ENCODE measurements around the gene TOM1.

The TOM1 gene

DNA sequence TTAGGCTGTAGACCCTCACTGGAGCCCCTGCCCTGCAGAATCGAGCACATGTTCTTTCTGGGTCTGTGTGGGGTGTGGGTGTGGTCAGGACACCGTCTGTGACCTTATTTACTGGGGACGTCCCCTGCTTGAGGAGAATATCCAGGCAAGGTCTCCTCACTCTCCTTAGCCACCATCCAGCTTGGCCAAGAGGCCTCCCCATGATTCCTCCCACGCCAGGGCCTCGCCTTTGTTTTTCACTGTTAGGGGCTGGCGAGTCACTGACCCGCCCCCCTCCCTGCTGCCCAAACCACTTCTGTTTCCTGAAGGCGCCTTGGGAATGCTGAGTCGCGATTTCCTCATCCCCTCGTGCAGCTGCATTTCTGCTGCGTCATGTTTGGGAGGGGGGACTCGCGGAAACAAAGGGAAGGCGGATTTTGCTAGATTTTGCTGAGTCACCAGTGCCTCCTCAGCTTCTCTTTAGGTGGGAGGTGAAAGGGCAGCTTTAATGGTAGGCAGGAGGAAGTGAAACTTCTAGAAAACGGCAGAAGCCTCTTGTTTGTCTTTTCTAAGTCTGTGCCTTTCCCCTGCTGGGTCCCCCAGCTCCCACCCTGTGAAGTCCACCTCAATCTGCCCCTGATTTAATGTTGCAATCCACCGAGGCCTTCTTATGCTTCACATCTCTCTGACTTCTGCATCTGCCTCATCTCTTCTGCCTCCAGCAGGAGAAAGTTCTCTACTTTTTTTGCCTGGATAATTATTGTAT lies 77.2 kb downstream of the TOM1 start:
- peaks cover 22% of the 10 kb centered on the region for H3K4me1 ChIP-seq (ENCODE audit: insufficient read depth, low read length, poor library complexity, severe bottlenecking)
- H3F3A ChIP-seq (ENCODE audit: low read depth) = no peaks in the 10 kb centered on the region
- H3K4me3 ChIP-seq (ENCODE audit: low read length, poor library complexity, severe bottlenecking) = no peak overlapping the region

GRCh38 chr22:35377735-35378134 lies 78.0 kb downstream of the TOM1 start:
- no peaks in the 10 kb centered on the region for H3K36me3 ChIP-seq (ENCODE audit: insufficient read depth, low read length)
- H3K9me3 ChIP-seq (ENCODE audit: insufficient read depth, low read depth, low read length) = no peaks in the 10 kb centered on the region
- H2AFZ ChIP-seq (ENCODE audit: low read length) = no peak overlapping the region
- H3K9ac ChIP-seq (ENCODE audit: low read depth, low read length, poor library complexity, severe bottlenecking) = peak overlapping the region; percentile 44
- no peaks in the 10 kb centered on the region for H4K20me1 ChIP-seq (ENCODE audit: insufficient read depth, low read length, poor library complexity, severe bottlenecking)
- H3K79me2 ChIP-seq (ENCODE audit: insufficient read depth, low read length) = no peaks in the 10 kb centered on the region
- TF ChIP-seq, protein P1, sequence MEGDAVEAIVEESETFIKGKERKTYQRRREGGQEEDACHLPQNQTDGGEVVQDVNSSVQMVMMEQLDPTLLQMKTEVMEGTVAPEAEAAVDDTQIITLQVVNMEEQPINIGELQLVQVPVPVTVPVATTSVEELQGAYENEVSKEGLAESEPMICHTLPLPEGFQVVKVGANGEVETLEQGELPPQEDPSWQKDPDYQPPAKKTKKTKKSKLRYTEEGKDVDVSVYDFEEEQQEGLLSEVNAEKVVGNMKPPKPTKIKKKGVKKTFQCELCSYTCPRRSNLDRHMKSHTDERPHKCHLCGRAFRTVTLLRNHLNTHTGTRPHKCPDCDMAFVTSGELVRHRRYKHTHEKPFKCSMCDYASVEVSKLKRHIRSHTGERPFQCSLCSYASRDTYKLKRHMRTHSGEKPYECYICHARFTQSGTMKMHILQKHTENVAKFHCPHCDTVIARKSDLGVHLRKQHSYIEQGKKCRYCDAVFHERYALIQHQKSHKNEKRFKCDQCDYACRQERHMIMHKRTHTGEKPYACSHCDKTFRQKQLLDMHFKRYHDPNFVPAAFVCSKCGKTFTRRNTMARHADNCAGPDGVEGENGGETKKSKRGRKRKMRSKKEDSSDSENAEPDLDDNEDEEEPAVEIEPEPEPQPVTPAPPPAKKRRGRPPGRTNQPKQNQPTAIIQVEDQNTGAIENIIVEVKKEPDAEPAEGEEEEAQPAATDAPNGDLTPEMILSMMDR (conservative IDR thresholded peaks at IDR 0.05; ENCODE audit: low read length) = no peak
- no peak for TF ChIP-seq EZH2phosphoT487 (IDR thresholded peaks at IDR 0.05; ENCODE audit: borderline replicate concordance)
- no peaks in the 10 kb centered on the region for H3F3A ChIP-seq (ENCODE audit: low read depth)
- H3K27me3 ChIP-seq (ENCODE audit: insufficient read depth, low read length, poor library complexity, severe bottlenecking) = no peaks in the 10 kb centered on the region
- no peak overlapping the region for H3K4me2 ChIP-seq (ENCODE audit: low read depth, low read length, poor library complexity, severe bottlenecking)
- no peaks in the 10 kb centered on the region for H3K9me2 ChIP-seq (replicated peaks; ENCODE audit: low read depth, low read length)
- no peak overlapping the region for H3K4me3 ChIP-seq (ENCODE audit: low read length, poor library complexity, severe bottlenecking)
- H3K4me1 ChIP-seq (ENCODE audit: insufficient read depth, low read length, poor library complexity, severe bottlenecking) = peaks cover 22% of the 10 kb centered on the region

More for the DNA sequence above, 77.2 kb downstream of the TOM1 start:
- no peaks in the 10 kb centered on the region for H3K36me3 ChIP-seq (ENCODE audit: insufficient read depth, low read length)
- no peaks in the 10 kb centered on the region for H3K9me2 ChIP-seq (replicated peaks; ENCODE audit: low read depth, low read length)
- no peaks in the 10 kb centered on the region for H4K20me1 ChIP-seq (ENCODE audit: insufficient read depth, low read length, poor library complexity, severe bottlenecking)
- H3K27me3 ChIP-seq (ENCODE audit: insufficient read depth, low read length, poor library complexity, severe bottlenecking) = no peaks in the 10 kb centered on the region
- H3K9ac ChIP-seq (ENCODE audit: low read depth, low read length, poor library complexity, severe bottlenecking) = peak overlapping the region; percentile 44
- no peaks in the 10 kb centered on the region for H3K79me2 ChIP-seq (ENCODE audit: insufficient read depth, low read length)
- no peaks in the 10 kb centered on the region for H3K9me3 ChIP-seq (ENCODE audit: insufficient read depth, low read depth, low read length)
- peak overlapping the region; percentile 6; the same call in 1 of the 2 replicates for H2AFZ ChIP-seq (ENCODE audit: low read length)
- H3K4me2 ChIP-seq (ENCODE audit: low read depth, low read length, poor library complexity, severe bottlenecking) = peak overlapping the region; percentile 39
- TF ChIP-seq, protein P1 (conservative IDR thresholded peaks at IDR 0.05; ENCODE audit: low read length) = no peak
- no peak for TF ChIP-seq EZH2phosphoT487 (IDR thresholded peaks at IDR 0.05; ENCODE audit: borderline replicate concordance)

- no peaks in the 10 kb centered on the region for H3K9me2 ChIP-seq (replicated peaks; ENCODE audit: low read depth, low read length)
- no peaks in the 10 kb centered on the region for H3F3A ChIP-seq (ENCODE audit: low read depth)
- no peak overlapping the region for H2AFZ ChIP-seq (ENCODE audit: low read length)
- TF ChIP-seq, protein P1 (conservative IDR thresholded peaks at IDR 0.05; ENCODE audit: low read length) = no peak
- no peak for TF ChIP-seq EZH2phosphoT487 (IDR thresholded peaks at IDR 0.05; ENCODE audit: borderline replicate concordance)
- H3K4me2 ChIP-seq (ENCODE audit: low read depth, low read length, poor library complexity, severe bottlenecking) = no peak overlapping the region
- H3K4me3 ChIP-seq (ENCODE audit: low read length, poor library complexity, severe bottlenecking) = no peak overlapping the region
- peaks cover 22% of the 10 kb centered on the region for H3K4me1 ChIP-seq (ENCODE audit: insufficient read depth, low read length, poor library complexity, severe bottlenecking)
- H3K9me3 ChIP-seq (ENCODE audit: insufficient read depth, low read depth, low read length) = no peaks in the 10 kb centered on the region
- no peaks in the 10 kb centered on the region for H4K20me1 ChIP-seq (ENCODE audit: insufficient read depth, low read length, poor library complexity, severe bottlenecking)
- H3K36me3 ChIP-seq (ENCODE audit: insufficient read depth, low read length) = no peaks in the 10 kb centered on the region
- H3K27me3 ChIP-seq (ENCODE audit: insufficient read depth, low read length, poor library complexity, severe bottlenecking) = no peaks in the 10 kb centered on the region
- no peaks in the 10 kb centered on the region for H3K79me2 ChIP-seq (ENCODE audit: insufficient read depth, low read length)
- no peak overlapping the region for H3K9ac ChIP-seq (ENCODE audit: low read depth, low read length, poor library complexity, severe bottlenecking)
These were observed 78.9 kb downstream of the TOM1 start for GRCh38 chr22:35378621-35379020.
